Trophoblast cell (in vitro differentiated cells and primary cell): ENCODE results near the gene RGL2.
A peak's percentile ranks its signal among the peaks of the same experiment; 100 is the strongest.

ENCODE experiments used
- DNase-seq, 2 donors: peaks; one replicate each; pipeline ENCODE4 v3.0.0-alpha.2; 2016
- H2AFZ ChIP-seq: 2 replicates; pipeline ENCODE4 v1.6.1; 2013; ENCODE audit warnings: low read length, moderate library complexity, mild to moderate bottlenecking; ENCODE audit not compliant: insufficient read depth, poor library complexity
- H2AK5ac ChIP-seq: 2 replicates; pipeline ENCODE4 v1.6.1; 2013; ENCODE audit warnings: mild to moderate bottlenecking, low read length
- H2BK120ac ChIP-seq: 2 replicates; pipeline ENCODE4 v1.6.1; 2013; ENCODE audit warnings: low read length, mild to moderate bottlenecking, moderate library complexity; ENCODE audit not compliant: insufficient read depth, poor library complexity
- H2BK12ac ChIP-seq: 2 replicates; pipeline ENCODE4 v1.6.1; 2013; ENCODE audit warnings: mild to moderate bottlenecking, low read length, moderate library complexity
- H2BK5ac ChIP-seq: 2 replicates; pipeline ENCODE4 v1.6.1; 2013; ENCODE audit warnings: low read length, low read depth, moderate library complexity, mild to moderate bottlenecking; ENCODE audit not compliant: poor library complexity
- H3K14ac ChIP-seq: 2 replicates; pipeline ENCODE4 v1.6.1; 2013; ENCODE audit warnings: mild to moderate bottlenecking, low read length
- H3K18ac ChIP-seq: 2 replicates; pipeline ENCODE4 v1.6.1; 2013; ENCODE audit warnings: mild to moderate bottlenecking, low read length
- H3K23ac ChIP-seq: 2 replicates; pipeline ENCODE4 v1.6.1; 2013; ENCODE audit warnings: low read length
- H3K27ac ChIP-seq: 2 replicates; pipeline ENCODE4 v1.5.1; 2013; ENCODE audit warnings: low read depth, mild to moderate bottlenecking, inconsistent platforms, low read length, moderate library complexity
- H3K27me3 ChIP-seq: 2 replicates; pipeline ENCODE4 v1.6.1; 2013; ENCODE audit warnings: inconsistent platforms, mild to moderate bottlenecking, low read length, moderate library complexity; ENCODE audit not compliant: insufficient read depth
- H3K36me3 ChIP-seq, 2 experiments: 1 replicate in 1 of 2; 2 replicates in 1 of 2; pipeline ENCODE4 v1.6.1; 2013; ENCODE audit warnings: low read length in 2 of 2, mild to moderate bottlenecking in 2 of 2, moderate library complexity in 1 of 2; ENCODE audit not compliant: insufficient read depth in 2 of 2, control insufficient read depth in 1 of 2
- H3K4ac ChIP-seq: 2 replicates; pipeline ENCODE4 v1.6.1; 2013; ENCODE audit warnings: low read depth, mild to moderate bottlenecking, low read length, moderate library complexity
- H3K4me1 ChIP-seq, 2 experiments: 1 replicate in 1 of 2; 2 replicates in 1 of 2; pipeline ENCODE4 v1.6.1; 2013; ENCODE audit warnings: low read length in 2 of 2, mild to moderate bottlenecking in 2 of 2, moderate library complexity in 1 of 2; ENCODE audit not compliant: insufficient read depth in 2 of 2, control insufficient read depth in 1 of 2
- H3K4me2 ChIP-seq: 2 replicates; pipeline ENCODE4 v1.6.1; 2013; ENCODE audit warnings: inconsistent platforms, mild to moderate bottlenecking, low read length, moderate library complexity
- H3K4me3 ChIP-seq: 2 replicates; pipeline ENCODE4 v1.5.1; 2013; ENCODE audit warnings: mild to moderate bottlenecking, low read depth, low read length, inconsistent platforms
- H3K79me1 ChIP-seq: one replicate; pipeline ENCODE4 v1.6.1; 2013; ENCODE audit warnings: low read length
- H3K79me2 ChIP-seq: 2 replicates; pipeline ENCODE4 v1.6.1; 2013; ENCODE audit warnings: low read length, mild to moderate bottlenecking; ENCODE audit not compliant: control insufficient read depth, insufficient read depth, poor library complexity
- H3K9ac ChIP-seq: 2 replicates; pipeline ENCODE4 v1.6.1; 2013; ENCODE audit warnings: mild to moderate bottlenecking, low read length
- H3K9me3 ChIP-seq: 2 replicates; pipeline ENCODE4 v1.6.1; 2013; ENCODE audit warnings: low read depth, mild to moderate bottlenecking, control low read depth, inconsistent platforms, low read length; ENCODE audit not compliant: insufficient read depth
- H4K12ac ChIP-seq: 2 replicates; pipeline ENCODE4 v1.6.1; 2013; ENCODE audit warnings: low read depth, mild to moderate bottlenecking, low read length, moderate library complexity
- H4K8ac ChIP-seq: 2 replicates; pipeline ENCODE4 v1.6.1; 2013; ENCODE audit warnings: low read depth, mild to moderate bottlenecking, low read length, moderate library complexity
- H4K91ac ChIP-seq: one replicate; pipeline ENCODE4 v1.6.1; 2013; ENCODE audit warnings: low read depth, mild to moderate bottlenecking, low read length, moderate library complexity
- WGBS: extraction: QIAGEN DNeasy Blood & Tissue Kit; methylation state at CpG from one replicate; pipeline ENCODE4 v1.1.7; 2013; ENCODE audit warnings: missing lambda C conversion rate; ENCODE audit not compliant: insufficient read length, insufficient coverage; ENCODE audit errors: extremely low coverage; 5-methylcytosine and 5-hydroxymethylcytosine counted together

RGL2 gene

DNA sequence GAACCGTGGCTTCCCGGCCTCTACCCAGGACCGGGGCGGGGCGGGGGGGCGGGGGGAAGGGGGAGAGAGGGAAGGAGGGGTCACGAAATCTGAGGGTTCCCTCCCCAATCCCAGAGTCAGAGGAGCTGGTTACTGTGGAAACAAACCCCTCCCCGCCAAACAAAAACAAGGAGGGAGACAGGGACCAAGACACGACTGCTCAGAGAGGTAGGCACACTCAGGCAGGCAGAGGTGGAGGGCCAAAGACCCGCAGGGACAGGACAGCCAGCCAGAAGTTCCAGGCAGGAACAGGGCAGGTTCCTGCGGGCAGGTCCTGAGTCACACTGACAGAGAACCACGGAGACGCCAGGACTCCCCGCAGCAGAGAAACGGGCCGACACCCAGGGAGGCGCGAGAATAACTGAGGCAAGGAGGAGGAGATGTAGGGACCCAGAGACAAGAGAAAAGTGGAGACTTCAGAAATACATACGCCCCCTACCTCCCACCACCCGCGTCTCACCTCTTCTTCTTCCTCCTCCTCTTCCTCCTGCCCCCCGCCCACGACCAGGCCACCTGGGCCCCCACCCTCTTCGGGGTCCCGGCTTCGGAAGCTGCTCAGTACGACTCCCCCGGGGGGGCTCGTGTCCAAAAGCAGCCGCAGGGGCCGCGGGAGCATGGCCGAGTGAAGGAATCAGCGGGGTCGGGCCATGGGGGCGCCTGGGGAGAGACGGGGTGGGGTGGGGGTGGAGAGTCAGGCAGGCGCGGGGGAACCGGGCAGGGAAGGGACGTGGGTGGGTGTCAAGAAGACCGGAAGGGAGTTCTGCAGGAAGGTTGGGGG lies 578 bp downstream of the RGL2 start:
- H3K27me3 ChIP-seq: no peaks in the 10 kb centered on the region
- peak; percentile 94 to 96 for DNase-seq
- peak overlapping the region; percentile 24 for H3K9ac ChIP-seq
- no peak overlapping the region for H2AK5ac ChIP-seq
- peak overlapping the region; percentile 84 for H3K14ac ChIP-seq
- no peak overlapping the region for H2BK12ac ChIP-seq
- H3K4me3 ChIP-seq: peak overlapping the region; percentile 72
- no peak overlapping the region for H3K23ac ChIP-seq
- H4K91ac ChIP-seq: peak overlapping the region; percentile 95
- H3K36me3 ChIP-seq: peaks cover 25 to 29% of the 10 kb centered on the region in 2 experiments
- H3K79me2 ChIP-seq: peaks cover 22% of the 10 kb centered on the region
- H3K79me1 ChIP-seq: peaks cover 25% of the 10 kb centered on the region
- H3K4me2 ChIP-seq: peak overlapping the region; percentile 93
- H3K18ac ChIP-seq: peak overlapping the region; percentile 95
- H2AFZ ChIP-seq: peak overlapping the region; percentile 46
- peaks cover 1% of the 10 kb centered on the region for H3K9me3 ChIP-seq
- peak overlapping the region; percentile 94 for H2BK5ac ChIP-seq
- H4K8ac ChIP-seq: peak overlapping the region; percentile 95
- peak overlapping the region; percentile 76 for H4K12ac ChIP-seq
- peak overlapping the region; percentile 50 for H3K4ac ChIP-seq
- H3K27ac ChIP-seq: peak overlapping the region; percentile 92
- H3K4me1 ChIP-seq: peaks cover 4 to 16% of the 10 kb centered on the region in 2 experiments
- no CpG with 5 or more reads among the region's 42 CpGs for WGBS
- peak overlapping the region; percentile 64 for H2BK120ac ChIP-seq

DNA sequence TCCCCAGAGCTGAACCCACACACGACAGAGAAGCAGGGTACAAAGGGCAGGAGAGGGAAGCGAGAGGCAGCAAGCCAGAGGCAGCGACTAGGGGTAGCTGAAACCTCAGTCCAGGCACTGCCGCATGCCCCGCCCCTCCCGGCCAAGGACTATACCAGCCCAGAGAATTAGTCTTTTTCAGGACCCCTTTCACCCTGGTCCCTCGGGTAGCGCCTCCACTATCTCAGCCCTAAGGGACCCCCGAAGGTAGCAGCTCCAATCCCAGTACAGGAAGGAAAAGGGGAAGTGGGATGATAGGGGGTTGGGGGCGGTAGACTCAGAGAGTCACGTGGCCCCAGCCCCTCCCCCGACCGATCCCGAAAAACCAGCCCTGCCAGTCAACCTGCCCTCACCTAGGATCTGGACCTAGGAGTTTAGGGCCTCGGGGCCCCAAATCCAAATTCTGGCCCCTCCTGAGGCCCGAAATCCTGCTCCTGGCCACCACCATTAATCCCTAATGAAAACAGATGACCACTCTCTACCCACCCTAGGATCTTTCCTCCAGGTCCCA lies 1.3 kb downstream of the RGL2 start:
- peak overlapping the region; percentile 63 for H2AFZ ChIP-seq
- H2BK12ac ChIP-seq: no peak overlapping the region
- H2BK5ac ChIP-seq: peak overlapping the region; percentile 88
- WGBS: no CpG with 5 or more reads among the region's 16 CpGs
- peak; percentile 85 to 86 for DNase-seq
- H3K23ac ChIP-seq: no peak overlapping the region
- H2AK5ac ChIP-seq: peak overlapping the region; percentile 95
- peak overlapping the region; percentile 52 for H3K4me3 ChIP-seq
- H3K4me2 ChIP-seq: peak overlapping the region; percentile 93
- peak overlapping the region; percentile 67 for H2BK120ac ChIP-seq
- H3K27ac ChIP-seq: peak overlapping the region; percentile 76
- H3K18ac ChIP-seq: peak overlapping the region; percentile 96
- H3K27me3 ChIP-seq: no peaks in the 10 kb centered on the region
- peaks cover 29 to 35% of the 10 kb centered on the region in 2 experiments for H3K36me3 ChIP-seq
- H3K4me1 ChIP-seq: peaks cover 4 to 16% of the 10 kb centered on the region in 2 experiments
- peak overlapping the region; percentile 87 for H4K8ac ChIP-seq
- H3K9me3 ChIP-seq: peaks cover 1% of the 10 kb centered on the region
- H3K79me2 ChIP-seq: peaks cover 22% of the 10 kb centered on the region
- peak overlapping the region; percentile 30 for H3K9ac ChIP-seq
- H3K79me1 ChIP-seq: peaks cover 25% of the 10 kb centered on the region
- peak overlapping the region; percentile 95 for H4K91ac ChIP-seq
- H4K12ac ChIP-seq: peak overlapping the region; percentile 89
- H3K4ac ChIP-seq: peak overlapping the region; percentile 82
- H3K14ac ChIP-seq: peak overlapping the region; percentile 90

GRCh38 chr6:33296797-33297405 lies 1.8 kb downstream of the RGL2 start:
- Histone ChIP-seq H2AFZ (peak overlapping the region; percentile 63), H4K8ac (peak overlapping the region; percentile 87), H3K9ac (peak overlapping the region; percentile 30), H3K14ac (peak overlapping the region; percentile 90), H3K18ac (peak overlapping the region; percentile 96), H3K27ac (peak overlapping the region; percentile 76), H2BK12ac (no peak overlapping the region), H3K36me3 (peaks cover 34 to 41% of the 10 kb centered on the region in 2 experiments), H2AK5ac (peak overlapping the region; percentile 95), H3K27me3 (no peaks in the 10 kb centered on the region), H4K12ac (peak overlapping the region; percentile 89), H3K79me1 (peaks cover 25% of the 10 kb centered on the region), H3K79me2 (peaks cover 22% of the 10 kb centered on the region), H3K4me2 (peak overlapping the region; percentile 93), H3K4me1 (peaks cover 4 to 16% of the 10 kb centered on the region in 2 experiments), H4K91ac (peak overlapping the region; percentile 88), H2BK5ac (peak overlapping the region; percentile 88), H3K9me3 (peaks cover 1% of the 10 kb centered on the region), H3K4me3 (peak overlapping the region; percentile 52), H3K23ac (no peak overlapping the region), H3K4ac (peak overlapping the region; percentile 82), H2BK120ac (peak overlapping the region; percentile 67)
- no peak for DNase-seq
- no CpG with 5 or more reads among the region's 12 CpGs for WGBS

- Histone ChIP-seq H3K36me3 (peaks cover 39 to 49% of the 10 kb centered on the region in 2 experiments), H3K79me1 (peaks cover 25% of the 10 kb centered on the region), H3K4me2 (no peak overlapping the region), H3K79me2 (peaks cover 22% of the 10 kb centered on the region), H3K4me3 (no peak overlapping the region), H2BK120ac (no peak overlapping the region), H2AFZ (no peak overlapping the region), H3K9ac (no peak overlapping the region), H3K27ac (no peak overlapping the region), H3K9me3 (peaks cover 1% of the 10 kb centered on the region), H3K4ac (peak overlapping the region; percentile 38), H3K27me3 (no peaks in the 10 kb centered on the region), H3K18ac (no peak overlapping the region), H4K8ac (no peak overlapping the region), H2BK5ac (no peak overlapping the region), H2AK5ac (no peak overlapping the region), H4K12ac (no peak overlapping the region), H4K91ac (no peak overlapping the region), H3K4me1 (peaks cover 4 to 16% of the 10 kb centered on the region in 2 experiments), H3K14ac (no peak overlapping the region), H2BK12ac (no peak overlapping the region), H3K23ac (no peak overlapping the region)
- WGBS: no CpG with 5 or more reads among the region's 15 CpGs
- DNase-seq: no peak
Measured at GRCh38 chr6:33295621-33296369, 2.9 kb downstream of the RGL2 start.
